Endodermal cell (in vitro differentiated cells): Measurements from ENCODE around the gene MBD5. TPM values are rescaled to one million over a fixed set of nuclear protein-coding genes. Genes with fewer than 3 reads are reported as not detected.

Experiments
- DNase-seq: peaks from one replicate; pipeline ENCODE4 v3.0.0-alpha.2; 2017
- H3K27ac ChIP-seq: 2 replicates; pipeline ENCODE4 v1.5.1; 2013; ENCODE audit warnings: mild to moderate bottlenecking, low read depth, low read length, moderate library complexity
- H3K27me3 ChIP-seq: 2 replicates; pipeline ENCODE4 v1.6.1; 2013; ENCODE audit warnings: mild to moderate bottlenecking, low read length, moderate library complexity; ENCODE audit not compliant: insufficient read depth, control insufficient read depth, poor library complexity, severe bottlenecking
- H3K36me3 ChIP-seq: 2 replicates; pipeline ENCODE4 v1.7.0; 2013; ENCODE audit warnings: mild to moderate bottlenecking, low read length, moderate library complexity; ENCODE audit not compliant: control insufficient read depth, insufficient read depth
- H3K4me1 ChIP-seq: one replicate; pipeline ENCODE4 v1.7.0; 2013; ENCODE audit warnings: low read length; ENCODE audit not compliant: control insufficient read depth, insufficient read depth
- H3K4me3 ChIP-seq: 2 replicates; pipeline ENCODE4 v1.5.1; 2013; ENCODE audit warnings: mild to moderate bottlenecking, low read length, moderate library complexity
- H3K9ac ChIP-seq: 2 replicates; pipeline ENCODE4 v1.6.1; 2013; ENCODE audit warnings: mild to moderate bottlenecking, low read length, moderate library complexity; ENCODE audit not compliant: poor library complexity, severe bottlenecking; ENCODE audit errors: extremely low read depth
- H3K9me3 ChIP-seq: 2 replicates; pipeline ENCODE4 v1.6.1; 2013; ENCODE audit warnings: mild to moderate bottlenecking, low read length, moderate library complexity; ENCODE audit not compliant: control insufficient read depth
- H3K27ac Mint-ChIP-seq: 2 replicates; pipeline ENCODE4 v1.8.0; 2020; ENCODE audit warnings: mixed read lengths
- H3K27me3 Mint-ChIP-seq: 2 replicates; pipeline ENCODE4 v1.8.0; 2021; ENCODE audit warnings: mild to moderate bottlenecking, mixed read lengths; ENCODE audit not compliant: insufficient read depth
- H3K36me3 Mint-ChIP-seq: 2 replicates; pipeline ENCODE4 v1.8.0; 2020; ENCODE audit warnings: low read depth, mixed read lengths
- H3K4me1 Mint-ChIP-seq: 2 replicates; pipeline ENCODE4 v1.8.0; 2020; ENCODE audit warnings: mixed read lengths
- H3K4me3 Mint-ChIP-seq: 2 replicates; pipeline ENCODE4 v1.8.0; 2020; ENCODE audit warnings: mild to moderate bottlenecking, moderate library complexity, mixed read lengths
- H3K9me3 Mint-ChIP-seq: 2 replicates; pipeline ENCODE4 v1.8.0; 2020; ENCODE audit warnings: mild to moderate bottlenecking, mixed read lengths
- CTCF ChIP-seq: fragments of 200-600 bp; sonication (generic); conservative IDR thresholded peaks from 2 replicates; pipeline ENCODE4 v1.5.0; 2021; ENCODE audit warnings: antibody characterized with exemption, mild to moderate bottlenecking
- WGBS, 2 experiments: methylation state at CpG; one replicate each; pipeline versions ENCODE4 v1.1.5 to v1.1.7; 2013; ENCODE audit warnings: missing lambda C conversion rate in 2 of 2, mixed read lengths in 1 of 2; ENCODE audit not compliant: insufficient coverage in 1 of 2, insufficient read length in 1 of 2; 5-methylcytosine and 5-hydroxymethylcytosine counted together
- total RNA-seq, 2 donors: library from RNA; stranded (reverse); fragmentation: NEBNext Ultra II Directional in 1 of 2; extraction: Animal tissue kit (Norgen Biotek cat#: 25700) in 1 of 2; gene quantifications; 2 replicates in 1 of 2; 3 replicates in 1 of 2; pipeline ENCODE4 v1.2.1, GENCODE V29; 2021

MBD5 gene
- total RNA-seq, 2 donors from 2014 or later, result 49.1 to 55.7 TPM

GRCh38 chr2:148110184-148110583 is 89.3 kb downstream of the MBD5 start:
- Histone ChIP-seq H3K27ac (no peak overlapping the region), H3K9ac (no peak overlapping the region), H3K36me3 (no peaks in the 10 kb centered on the region), H3K4me3 (no peak overlapping the region), H3K4me1 (no peaks in the 10 kb centered on the region), H3K9me3 (no peaks in the 10 kb centered on the region), H3K27me3 (no peaks in the 10 kb centered on the region)
- no peak for TF ChIP-seq CTCF
- H3K4me3 Mint-ChIP-seq, result no peak overlapping the region
- H3K36me3 Mint-ChIP-seq, result no peaks in the 10 kb centered on the region
- no peaks in the 10 kb centered on the region for H3K9me3 Mint-ChIP-seq
- no peaks in the 10 kb centered on the region for H3K27me3 Mint-ChIP-seq
- no peak overlapping the region for H3K27ac Mint-ChIP-seq
- no peaks in the 10 kb centered on the region for H3K4me1 Mint-ChIP-seq
- DNase-seq, result no peak
- 86 to 100% methylated on average over 1 of the region's 1 CpG for WGBS, 2 experiments

GRCh38 chr2:148122788-148123187 is 101.9 kb downstream of the MBD5 start:
- H3K27me3 ChIP-seq, result no peaks in the 10 kb centered on the region
- H3K4me1 ChIP-seq, result no peaks in the 10 kb centered on the region
- peaks cover 3% of the 10 kb centered on the region for H3K36me3 Mint-ChIP-seq
- H3K9ac ChIP-seq, result no peak overlapping the region
- DNase-seq, result no peak
- no peak for TF ChIP-seq CTCF
- H3K27ac ChIP-seq, result no peak overlapping the region
- H3K4me3 Mint-ChIP-seq, result no peak overlapping the region
- H3K4me1 Mint-ChIP-seq, result no peaks in the 10 kb centered on the region
- peak overlapping the region; percentile 13 for H3K27ac Mint-ChIP-seq
- no peak overlapping the region for H3K4me3 ChIP-seq
- no peaks in the 10 kb centered on the region for H3K9me3 ChIP-seq
- no peaks in the 10 kb centered on the region for H3K9me3 Mint-ChIP-seq
- no peaks in the 10 kb centered on the region for H3K27me3 Mint-ChIP-seq
- H3K36me3 ChIP-seq, result no peaks in the 10 kb centered on the region

- Mint-ChIP-seq H3K4me3 (no peak overlapping the region), H3K36me3 (peaks cover 3% of the 10 kb centered on the region), H3K4me1 (no peaks in the 10 kb centered on the region), H3K27ac (no peak overlapping the region), H3K9me3 (no peaks in the 10 kb centered on the region), H3K27me3 (no peaks in the 10 kb centered on the region)
- Histone ChIP-seq H3K36me3 (no peaks in the 10 kb centered on the region), H3K27me3 (no peaks in the 10 kb centered on the region), H3K4me1 (no peaks in the 10 kb centered on the region), H3K9ac (no peak overlapping the region), H3K4me3 (no peak overlapping the region), H3K27ac (no peak overlapping the region), H3K9me3 (no peaks in the 10 kb centered on the region)
- DNase-seq, result no peak
- 87 to 100% methylated on average over 1 to 2 of the region's 2 CpGs for WGBS, 2 experiments
- TF ChIP-seq CTCF, result no peak
Observed at GRCh38 chr2:148124271-148124670, 103.4 kb downstream of the MBD5 start.
